Measurements from ENCODE around the gene AHCYL1.

The AHCYL1 gene

GRCh38 chr1:109997204-109997866 is 12.8 kb downstream of the AHCYL1 start:
- no peak overlapping the region for H3K4me3 ChIP-seq (ENCODE audit: low read length)
- TF ChIP-seq ZNF274 (IDR thresholded peaks at IDR 0.05; ENCODE audit: low read depth, low read length), result no peak

GRCh38 chr1:109997867-109998229 is 13.3 kb downstream of the AHCYL1 start:
- no peak overlapping the region for H3K4me3 ChIP-seq (ENCODE audit: low read length)
- TF ChIP-seq ZNF274 (IDR thresholded peaks at IDR 0.05; ENCODE audit: low read depth, low read length), result no peak

- no peak overlapping the region for H3K4me3 ChIP-seq (ENCODE audit: low read length)
- no peak for TF ChIP-seq ZNF274 (IDR thresholded peaks at IDR 0.05; ENCODE audit: low read depth, low read length)
Measured at GRCh38 chr1:110002695-110003094, 18.1 kb downstream of the AHCYL1 start.

GRCh38 chr1:110003747-110004428 is 19.3 kb downstream of the AHCYL1 start:
- H3K4me3 ChIP-seq (ENCODE audit: low read length), result peak overlapping the region; percentile 78
- no peak for TF ChIP-seq ZNF274 (IDR thresholded peaks at IDR 0.05; ENCODE audit: low read depth, low read length)

GRCh38 chr1:110004583-110004982 is 20.0 kb downstream of the AHCYL1 start:
- peak overlapping the region; percentile 78 for H3K4me3 ChIP-seq (ENCODE audit: low read length)
- no peak for TF ChIP-seq ZNF274 (IDR thresholded peaks at IDR 0.05; ENCODE audit: low read depth, low read length)

- no peak overlapping the region for H3K4me3 ChIP-seq (ENCODE audit: low read length)
Measured at GRCh38 chr1:110005971-110006370, 21.4 kb downstream of the AHCYL1 start.

GRCh38 chr1:110006516-110006915 is 22.0 kb downstream of the AHCYL1 start:
- TF ChIP-seq ZNF274 (IDR thresholded peaks at IDR 0.05; ENCODE audit: low read depth, low read length), result no peak
- no peak overlapping the region for H3K4me3 ChIP-seq (ENCODE audit: low read length)

More at GRCh38 chr1:110005971-110006370, 21.4 kb downstream of the AHCYL1 start:
- TF ChIP-seq ZNF274 (IDR thresholded peaks at IDR 0.05; ENCODE audit: low read depth, low read length), result no peak

GRCh38 chr1:110007046-110007830 is 22.7 kb downstream of the AHCYL1 start:
- H3K4me3 ChIP-seq (ENCODE audit: low read length), result no peak overlapping the region
- no peak for TF ChIP-seq ZNF274 (IDR thresholded peaks at IDR 0.05; ENCODE audit: low read depth, low read length)

GRCh38 chr1:110008971-110009565 is 24.5 kb downstream of the AHCYL1 start:
- no peak for TF ChIP-seq ZNF274 (IDR thresholded peaks at IDR 0.05; ENCODE audit: low read depth, low read length)
- no peak overlapping the region for H3K4me3 ChIP-seq (ENCODE audit: low read length)

GRCh38 chr1:110011527-110012041 is 27.0 kb downstream of the AHCYL1 start:
- no peak for TF ChIP-seq ZNF274 (IDR thresholded peaks at IDR 0.05; ENCODE audit: low read depth, low read length)
- peak overlapping the region; percentile 27; the same call in 1 of the 2 replicates for H3K4me3 ChIP-seq (ENCODE audit: low read length)

- H3K4me3 ChIP-seq (ENCODE audit: low read length), result peak overlapping the region; percentile 55; the same call in 1 of the 2 replicates
- no peak for TF ChIP-seq ZNF274 (IDR thresholded peaks at IDR 0.05; ENCODE audit: low read depth, low read length)
Measured at GRCh38 chr1:110012100-110012780, 27.7 kb downstream of the AHCYL1 start.

- no peak overlapping the region for H3K4me3 ChIP-seq (ENCODE audit: low read length)
Measured at GRCh38 chr1:110017792-110018191, 33.2 kb downstream of the AHCYL1 start.

GRCh38 chr1:110018396-110018795 is 33.8 kb downstream of the AHCYL1 start:
- no peak for TF ChIP-seq ZNF274 (IDR thresholded peaks at IDR 0.05; ENCODE audit: low read depth, low read length)
- H3K4me3 ChIP-seq (ENCODE audit: low read length), result no peak overlapping the region

More at GRCh38 chr1:110017792-110018191, 33.2 kb downstream of the AHCYL1 start:
- TF ChIP-seq ZNF274 (IDR thresholded peaks at IDR 0.05; ENCODE audit: low read depth, low read length), result no peak
